Erythroblast (primary cell): ENCODE results near the gene F8A2.
"Not testable (repeated sequence)": the region's sequence is repeated elsewhere in the genome, so short reads cannot be mapped to it uniquely, and the experiment has no call there.

Source experiments
- GATA1 ChIP-seq: IDR thresholded peaks from 2 replicates; pipeline ENCODE4 v1.6.1; 2011; ENCODE audit warnings: low read depth, mild to moderate bottlenecking, control low read depth, low read length, moderate library complexity
- POLR2A ChIP-seq: IDR thresholded peaks from 2 replicates; pipeline ENCODE4 v1.6.1; 2011; ENCODE audit warnings: mild to moderate bottlenecking, low read length

- not testable (repeated sequence) for TF ChIP-seq POLR2A, GATA1
Observed at GRCh38 chrX:155394747-155395276, 12.9 kb downstream of the F8A2 start.
